PFSK-1 (cell line): ENCODE measurements around the gene ABCE1.

Experiments
- FOXP2 ChIP-seq: optimal IDR thresholded peaks from 2 replicates; pipeline ENCODE3; 2011; ENCODE audit warnings: borderline replicate concordance, control low read depth, inconsistent platforms; ENCODE audit not compliant: insufficient read depth; ENCODE audit errors: extremely low read length, extremely low read depth
- POLR2AphosphoS5 ChIP-seq: IDR thresholded peaks from 2 replicates; pipeline ENCODE4 v1.6.1; 2012; ENCODE audit warnings: low read depth, mild to moderate bottlenecking, control low read depth, low read length, moderate library complexity
- REST ChIP-seq, 2 experiments: IDR thresholded peaks; 2 replicates each; pipeline versions ENCODE4 v1.6.1 to v1.8.0; 2011 to 2012; ENCODE audit warnings: low read depth in 2 of 2, low read length in 2 of 2, control low read depth in 1 of 2, inconsistent platforms in 1 of 2, mild to moderate bottlenecking in 1 of 2, moderate library complexity in 1 of 2; ENCODE audit not compliant: insufficient read depth in 1 of 2
- SIN3A ChIP-seq: IDR thresholded peaks from 2 replicates; pipeline ENCODE4 v1.6.1; 2012; ENCODE audit warnings: mild to moderate bottlenecking, low read length, moderate library complexity, borderline replicate concordance; ENCODE audit not compliant: insufficient read depth
- TAF1 ChIP-seq: IDR thresholded peaks from 2 replicates; pipeline ENCODE4 v1.6.1; 2012; ENCODE audit warnings: low read length, control low read depth, borderline replicate concordance; ENCODE audit not compliant: insufficient read depth

ABCE1 gene

GRCh38 chr4:145083891-145084605 lies 14.1 kb upstream of the ABCE1 start:
- no peak for TF ChIP-seq SIN3A
- no peak for TF ChIP-seq POLR2AphosphoS5
- TF ChIP-seq FOXP2: no peak
- TF ChIP-seq TAF1: no peak
- no peak for TF ChIP-seq REST (IDR thresholded peaks at IDR 0.05; ENCODE audit: insufficient read depth in 1 of 2, low read depth in 2 of 2, low read length in 2 of 2)

- TF ChIP-seq POLR2AphosphoS5: no peak
- TF ChIP-seq REST (IDR thresholded peaks at IDR 0.05; ENCODE audit: insufficient read depth in 1 of 2, low read depth in 2 of 2, low read length in 2 of 2): no peak
- TF ChIP-seq FOXP2: no peak
- TF ChIP-seq SIN3A: no peak
- no peak for TF ChIP-seq TAF1
Observed at GRCh38 chr4:145090380-145090779, 7.7 kb upstream of the ABCE1 start.

GRCh38 chr4:145093638-145094037 lies 4.5 kb upstream of the ABCE1 start:
- TF ChIP-seq POLR2AphosphoS5 (no peak), REST (IDR thresholded peaks at IDR 0.05; ENCODE audit: insufficient read depth in 1 of 2, low read depth in 2 of 2, low read length in 2 of 2) (no peak), FOXP2 (no peak), SIN3A (no peak), TAF1 (no peak)

GRCh38 chr4:145097331-145097820 lies 735 bp upstream of the ABCE1 start:
- TF ChIP-seq REST (IDR thresholded peaks at IDR 0.05; ENCODE audit: insufficient read depth in 1 of 2, low read depth in 2 of 2, low read length in 2 of 2): no peak
- no peak for TF ChIP-seq FOXP2
- TF ChIP-seq POLR2AphosphoS5: no peak
- no peak for TF ChIP-seq SIN3A
- TF ChIP-seq TAF1: no peak
